Measurements from ENCODE around the gene ALDH3B1.

- no peak for TF ChIP-seq ZC3H10 (CRISPR knock-in tag; IDR thresholded peaks at IDR 0.05)
- no peak for TF ChIP-seq TCF4 (CRISPR knock-in tag; IDR thresholded peaks at IDR 0.05; ENCODE audit: borderline replicate concordance)
- TF ChIP-seq ARNTL (CRISPR knock-in tag; IDR thresholded peaks at IDR 0.05; ENCODE audit: borderline replicate concordance, low read depth) = no peak
- TF ChIP-seq OSR1 (CRISPR knock-in tag; IDR thresholded peaks at IDR 0.05) = no peak
- TF ChIP-seq ZFP3 (CRISPR knock-in tag; IDR thresholded peaks at IDR 0.05) = no peak
These were observed 26.1 kb downstream of the ALDH3B1 start for GRCh38 chr11:68036141-68036716.
